ENCODE measurements around the gene ITGA11.

The ITGA11 gene

GRCh38 chr15:68380456-68380855 is 51.5 kb downstream of the ITGA11 start:
- peak; percentile 1 for DNase-seq
- Histone ChIP-seq H3K9me3 (no peaks in the 10 kb centered on the region), H3K36me3 (no peaks in the 10 kb centered on the region), H3K27me3 (no peaks in the 10 kb centered on the region), H3K4me1 (peaks cover 8% of the 10 kb centered on the region; the same call in 1 of the 2 replicates), H3K4me3 (ENCODE audit: low read depth, low read length) (no peak overlapping the region)
- no peak for TF ChIP-seq CTCF (IDR thresholded peaks at IDR 0.05; ENCODE audit: low read depth, low read length)

GRCh38 chr15:68379759-68380290 is 52.1 kb downstream of the ITGA11 start:
- peak; percentile 0 for DNase-seq
- no peak overlapping the region for H3K4me3 ChIP-seq (ENCODE audit: low read depth, low read length)
- H3K36me3 ChIP-seq, result no peaks in the 10 kb centered on the region
- no peak for TF ChIP-seq CTCF (IDR thresholded peaks at IDR 0.05; ENCODE audit: low read depth, low read length)
- H3K9me3 ChIP-seq, result no peaks in the 10 kb centered on the region
- H3K4me1 ChIP-seq, result peaks cover 6% of the 10 kb centered on the region; the same call in 1 of the 2 replicates
- no peaks in the 10 kb centered on the region for H3K27me3 ChIP-seq

- H3K4me1 ChIP-seq, result peaks cover 5% of the 10 kb centered on the region; the same call in 1 of the 2 replicates
- no peaks in the 10 kb centered on the region for H3K36me3 ChIP-seq
- H3K27me3 ChIP-seq, result no peaks in the 10 kb centered on the region
- no peak for TF ChIP-seq CTCF (IDR thresholded peaks at IDR 0.05; ENCODE audit: low read depth, low read length)
- peak; percentile 0 for DNase-seq
- no peak overlapping the region for H3K4me3 ChIP-seq (ENCODE audit: low read depth, low read length)
- no peaks in the 10 kb centered on the region for H3K9me3 ChIP-seq
These were observed 52.8 kb downstream of the ITGA11 start for GRCh38 chr15:68379058-68379758.

GRCh38 chr15:68378595-68378994 is 53.4 kb downstream of the ITGA11 start:
- no peak for TF ChIP-seq CTCF (IDR thresholded peaks at IDR 0.05; ENCODE audit: low read depth, low read length)
- Histone ChIP-seq H3K36me3 (no peaks in the 10 kb centered on the region), H3K27me3 (no peaks in the 10 kb centered on the region), H3K4me3 (ENCODE audit: low read depth, low read length) (no peak overlapping the region), H3K9me3 (no peaks in the 10 kb centered on the region), H3K4me1 (peaks cover under 1% of the 10 kb centered on the region; the same call in 1 of the 2 replicates)
- no peak for DNase-seq

- TF ChIP-seq CTCF (IDR thresholded peaks at IDR 0.05; ENCODE audit: low read depth, low read length), result no peak
- H3K36me3 ChIP-seq, result no peaks in the 10 kb centered on the region
- no peak for DNase-seq
- no peaks in the 10 kb centered on the region for H3K4me1 ChIP-seq
- no peak overlapping the region for H3K4me3 ChIP-seq (ENCODE audit: low read depth, low read length)
- H3K27me3 ChIP-seq, result no peaks in the 10 kb centered on the region
- no peaks in the 10 kb centered on the region for H3K9me3 ChIP-seq
These were observed 54.2 kb downstream of the ITGA11 start for GRCh38 chr15:68377766-68378165.

- H3K36me3 ChIP-seq, result no peaks in the 10 kb centered on the region
- H3K4me3 ChIP-seq (ENCODE audit: low read depth, low read length), result no peak overlapping the region
- DNase-seq, result no peak
- TF ChIP-seq CTCF (IDR thresholded peaks at IDR 0.05; ENCODE audit: low read depth, low read length), result no peak
- no peaks in the 10 kb centered on the region for H3K9me3 ChIP-seq
- no peaks in the 10 kb centered on the region for H3K4me1 ChIP-seq
- H3K27me3 ChIP-seq, result no peaks in the 10 kb centered on the region
These were observed 55.4 kb downstream of the ITGA11 start for GRCh38 chr15:68376447-68377060.

All from BE2C (cell line).